Astrocyte of the hippocampus (primary cell): ENCODE data around the gene OR52B6.
"Not testable (repeated sequence)": the region's sequence is repeated elsewhere in the genome, so short reads cannot be mapped to it uniquely, and the experiment has no call there.

Source experiments
- DNase-seq: peaks from one replicate; pipeline ENCODE4 v3.0.0; 2011; ENCODE audit warnings: low read depth, low spot score

OR52B6 gene, protein sequence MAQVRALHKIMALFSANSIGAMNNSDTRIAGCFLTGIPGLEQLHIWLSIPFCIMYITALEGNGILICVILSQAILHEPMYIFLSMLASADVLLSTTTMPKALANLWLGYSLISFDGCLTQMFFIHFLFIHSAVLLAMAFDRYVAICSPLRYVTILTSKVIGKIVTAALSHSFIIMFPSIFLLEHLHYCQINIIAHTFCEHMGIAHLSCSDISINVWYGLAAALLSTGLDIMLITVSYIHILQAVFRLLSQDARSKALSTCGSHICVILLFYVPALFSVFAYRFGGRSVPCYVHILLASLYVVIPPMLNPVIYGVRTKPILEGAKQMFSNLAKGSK

DNA sequence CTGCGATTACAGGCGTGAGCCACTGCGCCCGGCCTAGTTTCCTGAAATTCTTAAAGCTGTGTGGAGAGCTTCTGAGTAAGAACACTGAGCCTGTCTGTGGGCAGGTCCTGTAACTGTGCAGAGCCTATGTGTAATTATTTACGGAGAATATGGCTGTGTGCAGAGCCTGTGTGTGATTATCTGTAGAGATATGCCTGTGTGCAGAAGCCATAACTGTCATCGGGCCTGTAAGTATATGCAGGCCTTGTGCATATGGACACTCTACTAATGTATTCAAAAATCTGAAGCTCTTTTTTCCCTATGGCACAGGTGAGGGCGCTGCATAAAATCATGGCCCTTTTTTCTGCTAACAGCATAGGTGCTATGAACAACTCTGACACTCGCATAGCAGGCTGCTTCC, at the start of gene OR52B6:
Gene OR52B6, plus strand, starts transcription at position 301 of the 400 bp plus-strand sequence. Its CDS starts 0 bp downstream, at position 301.
- no peak for DNase-seq

DNA sequence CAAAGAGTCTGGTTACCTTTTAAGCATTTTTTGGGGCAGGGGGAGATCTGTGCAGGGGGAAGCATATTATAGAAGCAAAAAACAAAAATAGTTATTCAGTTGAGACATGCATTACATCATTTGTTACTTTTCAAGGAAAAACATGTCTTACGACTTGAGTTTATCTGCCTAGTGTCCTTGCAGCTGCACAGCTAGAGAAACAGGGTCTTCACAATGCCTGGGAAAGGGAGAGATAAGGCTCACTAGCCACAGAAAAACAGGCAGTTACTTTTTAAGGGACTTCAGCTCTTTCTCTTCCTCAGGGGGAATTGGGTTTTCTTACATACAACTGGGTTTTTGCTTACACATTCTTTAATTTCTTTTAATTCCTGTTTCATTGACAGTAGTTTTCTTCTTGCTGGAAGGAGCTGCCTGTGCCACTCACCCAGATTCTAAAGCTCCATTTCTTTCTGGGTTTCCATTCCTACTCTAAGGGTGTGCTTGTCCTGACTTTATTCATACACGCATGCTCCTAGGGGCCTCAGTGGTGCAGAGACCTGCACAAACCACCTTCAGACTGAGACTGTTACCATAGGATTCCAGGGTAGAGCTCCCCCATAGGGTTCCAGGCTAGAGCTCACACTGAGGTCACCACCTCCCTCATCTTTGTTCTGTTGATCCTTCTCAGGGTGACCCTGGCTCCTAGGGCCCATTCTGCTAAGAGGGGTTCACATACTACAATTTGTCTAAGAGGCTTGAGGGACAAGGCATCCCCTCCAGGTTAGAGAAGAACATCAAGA, 49.4 kb upstream of the OR52B6 start:
- DNase-seq = no peak

DNA sequence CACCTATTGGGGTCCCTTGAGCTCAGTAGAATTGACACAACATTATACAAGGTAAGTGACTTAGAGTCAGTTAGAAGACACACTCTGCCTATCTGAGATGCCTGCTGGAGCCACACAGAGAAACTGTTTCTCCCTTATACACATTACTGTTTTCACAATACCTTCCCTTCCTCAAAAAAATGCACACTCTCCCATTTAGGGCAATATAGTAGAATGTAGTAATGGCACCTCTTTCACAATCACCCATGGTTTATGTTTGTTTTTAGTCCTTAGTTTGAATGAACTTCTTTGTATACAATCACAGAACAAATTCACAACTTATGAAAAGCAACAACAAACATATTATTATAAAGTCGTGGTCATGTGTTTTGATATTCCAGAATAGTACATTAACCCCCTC, 46.6 kb upstream of the OR52B6 start:
- DNase-seq = no peak

DNA sequence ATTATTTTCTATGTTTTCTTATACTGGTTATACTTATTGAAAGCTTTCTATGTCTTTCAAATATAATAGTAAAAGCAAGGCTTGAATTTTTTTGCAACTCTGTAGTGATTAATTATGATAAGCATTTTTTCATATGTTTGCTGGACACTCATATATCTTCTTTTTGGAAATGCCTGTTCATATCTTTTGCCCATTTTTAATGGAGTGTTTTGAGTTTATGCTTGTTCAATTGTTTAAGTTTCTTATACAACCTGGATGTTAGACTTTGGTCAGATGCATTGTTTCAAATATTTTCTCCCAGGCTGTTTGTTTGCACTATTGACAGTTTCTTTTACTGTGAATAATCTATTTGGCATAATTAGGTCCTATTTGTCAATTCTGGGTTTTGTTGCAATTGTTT, 44.2 kb upstream of the OR52B6 start:
- no peak for DNase-seq

DNA sequence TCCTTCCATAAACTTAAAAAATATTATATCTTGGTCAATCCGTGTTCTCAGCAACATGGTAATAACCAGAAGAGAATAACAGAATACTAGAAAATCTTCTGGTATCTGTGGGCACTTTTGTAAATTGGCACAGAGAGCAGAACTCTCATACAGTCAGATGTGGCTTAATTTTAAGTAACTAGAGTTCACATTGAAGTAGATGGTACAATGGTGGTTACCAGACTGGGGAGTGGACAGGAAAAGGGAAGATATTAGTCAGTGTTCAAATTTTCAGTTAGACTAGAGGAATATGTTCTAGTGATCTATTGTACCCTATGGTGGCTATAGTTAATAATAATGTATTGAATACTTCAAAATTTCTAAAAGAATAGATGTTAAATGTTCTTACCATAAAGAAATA, 39.2 kb upstream of the OR52B6 start:
- DNase-seq = no peak

DNA sequence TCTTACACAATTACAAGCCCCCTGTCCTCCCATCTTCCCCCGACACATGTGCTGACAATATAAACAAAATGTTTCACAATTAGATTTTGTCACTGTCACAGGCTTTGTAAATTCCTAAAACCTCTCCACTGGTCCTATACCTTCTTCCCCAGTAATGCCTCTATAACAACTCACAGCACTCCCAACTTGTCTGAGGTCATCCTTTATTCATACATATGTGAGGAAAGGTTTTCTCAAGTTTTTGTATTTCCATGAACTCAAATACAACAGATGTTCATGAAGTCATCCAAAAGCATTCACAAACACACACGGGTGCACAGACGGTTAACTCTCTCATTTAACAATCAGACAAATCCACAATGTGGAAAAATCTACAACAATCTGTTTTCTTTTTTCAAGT, 34.2 kb upstream of the OR52B6 start:
- no peak for DNase-seq

DNA sequence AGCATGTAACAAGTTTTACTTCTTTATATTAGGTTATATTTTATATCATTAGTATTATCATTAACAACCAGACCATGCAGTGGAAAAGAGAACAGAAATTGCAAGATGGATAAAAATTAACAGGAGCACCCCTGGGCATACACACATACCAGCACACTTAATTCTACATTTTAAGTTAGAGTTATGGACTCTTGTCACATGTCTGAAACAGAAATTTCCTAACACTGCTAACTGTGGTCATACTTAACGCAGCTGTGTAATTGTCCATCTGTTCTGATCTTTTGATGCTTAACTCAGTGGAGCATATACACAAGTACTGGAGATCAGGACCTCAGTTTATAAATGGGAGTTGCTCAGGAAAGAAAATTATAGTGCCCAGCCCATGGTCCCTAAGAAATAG, 32.7 kb upstream of the OR52B6 start:
- DNase-seq = no peak

DNA sequence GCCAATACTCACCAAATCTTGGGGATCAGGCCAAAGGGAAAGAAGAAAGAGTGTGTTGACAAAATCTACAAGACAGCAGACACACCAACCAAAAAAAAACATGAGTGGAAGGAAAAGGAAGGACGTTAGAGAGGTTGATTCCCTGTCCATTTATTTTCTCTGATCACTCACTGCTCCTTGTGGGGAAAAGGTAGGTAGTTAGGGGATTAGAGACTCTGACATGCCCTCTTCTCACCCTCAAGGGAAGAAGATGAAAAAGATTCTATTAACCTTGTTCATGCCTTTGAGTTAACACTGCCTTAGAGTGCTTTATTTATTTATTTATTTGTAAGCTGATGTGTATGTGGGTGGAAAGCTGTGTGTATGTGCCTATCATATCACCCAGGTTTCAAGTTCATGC, 32.2 kb upstream of the OR52B6 start, which contains the start of gene OR52H1:
Gene OR52H1, minus strand, starts transcription at position 101 of the 400 bp plus-strand sequence. CDS start 3,035 bp downstream, outside the sequence.
- no peak for DNase-seq

DNA sequence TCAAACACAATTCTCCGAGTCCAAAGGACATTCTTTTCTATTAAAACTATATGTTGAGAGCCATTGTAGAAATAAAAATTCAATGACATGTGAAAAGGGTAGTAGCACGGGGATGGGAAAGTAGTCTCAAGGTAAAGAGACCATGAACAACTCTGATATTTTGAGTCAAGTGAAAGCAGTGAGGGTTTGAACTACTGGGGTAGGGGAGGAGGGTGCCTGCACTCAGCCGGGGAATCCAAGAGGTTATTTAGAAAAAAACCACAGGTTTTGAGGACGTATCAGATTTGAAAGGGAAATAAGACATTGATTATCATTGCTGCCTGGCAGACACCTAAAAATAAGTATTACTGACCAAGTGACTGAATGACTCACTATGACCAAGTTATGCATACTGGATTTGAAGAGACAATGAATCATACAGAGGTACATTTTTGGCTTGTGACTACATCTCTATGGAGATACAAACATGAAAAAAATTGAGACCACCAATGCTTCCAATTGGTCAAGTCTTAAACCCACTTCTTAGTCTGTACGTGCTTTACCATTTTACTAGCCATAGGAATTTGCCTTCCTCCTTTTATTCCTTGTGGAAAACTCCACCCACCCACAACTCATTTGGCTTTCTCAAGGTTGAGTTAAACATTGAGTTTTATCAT, 30.1 kb upstream of the OR52B6 start:
- peak; percentile 62 for DNase-seq

DNA sequence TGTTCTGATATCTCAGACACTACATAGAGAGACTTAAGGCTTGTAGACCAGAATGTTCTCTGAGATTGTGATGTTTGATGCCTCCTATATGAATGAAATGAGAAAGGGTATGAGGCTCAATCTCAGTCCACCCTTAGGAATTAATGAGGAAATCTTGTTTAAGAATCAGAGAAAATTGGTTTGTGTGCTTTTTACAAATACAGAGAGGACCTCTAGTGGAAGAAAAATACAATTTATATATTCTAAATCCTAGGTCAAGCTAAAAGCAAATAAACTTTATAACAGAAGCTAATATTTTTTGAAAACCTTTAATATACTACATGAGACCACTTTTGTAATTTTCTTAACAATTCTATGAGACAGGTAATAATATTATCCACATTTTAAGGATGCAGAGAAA, 27.3 kb upstream of the OR52B6 start:
- no peak for DNase-seq

DNA sequence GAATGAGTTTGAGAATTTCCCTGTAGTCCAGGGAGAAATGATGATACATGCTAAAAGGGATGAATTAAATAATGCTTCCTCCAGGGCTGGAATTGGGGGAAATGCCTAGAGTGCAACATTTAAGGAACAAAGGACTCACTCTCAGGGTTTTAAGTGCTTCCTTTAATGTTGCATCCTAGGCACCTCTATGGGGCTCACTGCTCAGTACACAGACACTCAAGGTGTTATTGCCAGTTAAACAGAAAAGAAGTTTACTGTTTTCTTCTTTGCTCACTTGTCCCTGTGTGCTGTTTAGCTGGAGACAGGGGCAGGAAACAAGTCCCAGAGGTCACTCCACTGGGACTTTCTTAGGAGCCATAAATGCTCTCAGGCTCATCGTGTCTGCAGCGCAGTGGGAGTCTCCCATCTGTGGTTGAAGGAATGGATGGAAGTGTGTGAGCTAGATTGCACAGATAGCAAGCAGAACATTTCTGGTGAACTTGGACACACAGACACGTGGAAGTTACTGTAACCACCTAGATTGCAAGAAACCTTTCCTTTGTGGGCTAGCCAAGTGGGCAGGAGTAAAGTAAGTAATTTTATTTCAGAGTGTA, 24.0 kb upstream of the OR52B6 start:
- DNase-seq = no peak

DNA sequence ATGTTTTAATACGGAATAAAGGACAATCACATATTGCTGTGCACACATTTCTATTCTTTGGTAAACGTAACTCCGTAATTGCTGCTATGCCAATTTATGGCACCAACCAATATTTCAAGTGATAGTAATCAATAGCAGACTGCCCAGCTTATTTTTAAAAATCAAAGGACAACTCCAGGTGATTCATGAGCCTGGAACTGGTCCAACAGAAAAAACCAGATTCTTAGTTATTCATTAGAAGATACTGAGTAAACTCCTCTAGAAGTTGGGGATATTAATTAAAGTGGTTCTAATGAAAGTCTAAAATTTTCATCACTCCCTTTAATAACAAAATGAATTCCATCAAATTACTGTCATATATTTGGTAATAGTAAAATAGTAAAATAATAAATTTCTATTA, 22.9 kb upstream of the OR52B6 start:
- no peak for DNase-seq

DNA sequence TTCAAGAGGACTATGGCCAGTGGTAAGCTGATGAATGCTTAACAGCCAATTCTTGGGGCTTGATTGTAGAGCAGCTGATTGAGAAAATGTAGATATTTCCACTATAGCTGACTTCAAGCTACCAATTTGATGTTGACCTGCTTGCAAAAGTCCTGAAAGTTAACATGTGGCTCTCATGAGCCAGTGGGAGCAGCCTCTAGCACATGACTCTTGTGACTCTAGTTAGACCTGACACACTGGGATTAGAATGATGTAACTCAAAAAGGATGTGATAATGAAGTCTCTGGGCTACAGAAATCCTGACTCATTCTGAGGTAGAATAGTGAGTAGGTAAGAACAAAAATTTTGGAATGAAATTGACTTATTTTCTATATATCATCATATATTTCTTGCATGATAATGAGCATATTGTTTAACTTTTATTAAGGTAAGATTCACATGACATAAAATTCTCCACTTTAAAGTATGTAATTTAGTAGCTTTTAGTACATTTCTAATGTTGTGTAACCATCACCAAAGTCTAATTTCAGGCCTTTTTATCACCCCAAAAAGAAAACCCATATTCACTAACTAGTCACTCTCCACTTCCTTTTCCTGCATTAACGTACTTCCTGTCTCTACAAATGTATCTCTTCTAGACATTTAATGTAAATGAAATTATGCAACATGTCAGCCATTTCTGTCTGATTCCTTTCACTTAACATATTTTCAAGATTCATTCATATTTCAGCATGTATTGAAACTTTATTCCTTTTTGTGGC, 16.2 kb upstream of the OR52B6 start:
- DNase-seq = peak; percentile 13

DNA sequence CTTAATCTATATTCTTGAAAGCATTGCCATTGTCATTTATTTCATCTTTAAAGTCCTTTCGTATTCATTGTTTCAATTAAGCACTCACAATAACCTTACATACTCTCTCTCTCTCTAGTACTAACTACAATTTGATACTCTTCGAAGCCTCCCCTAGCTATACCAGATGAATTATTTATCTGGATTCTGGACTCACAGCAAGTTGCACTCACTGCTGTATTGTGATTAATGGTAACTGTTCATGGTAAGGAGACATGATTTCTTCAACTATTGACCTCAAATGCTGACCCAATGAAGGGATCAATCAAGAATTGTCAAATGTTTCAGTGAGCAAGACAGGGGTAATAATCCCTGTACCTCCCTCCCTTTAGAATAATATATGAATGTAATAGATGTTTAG, 6.0 kb upstream of the OR52B6 start:
- DNase-seq = no peak

DNA sequence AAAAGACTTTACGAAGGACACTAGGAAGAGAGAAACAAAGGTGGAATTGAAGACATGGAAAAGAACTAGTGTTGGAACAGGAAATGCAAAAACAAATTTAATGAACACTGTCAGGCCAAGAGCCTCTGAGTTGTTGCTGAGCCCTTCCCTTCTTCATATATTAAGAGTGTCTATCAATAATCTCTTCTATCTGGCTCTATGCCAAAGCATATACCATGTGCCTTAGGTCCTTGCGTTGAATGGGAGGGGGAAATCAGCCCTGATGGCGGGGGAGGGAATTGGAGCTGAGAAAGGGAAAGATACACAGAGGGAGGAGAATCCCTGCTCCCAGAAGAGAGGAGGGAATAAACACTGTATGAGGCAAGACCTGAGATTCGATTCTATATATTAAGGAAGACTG, 5.5 kb upstream of the OR52B6 start:
- DNase-seq = no peak

DNA sequence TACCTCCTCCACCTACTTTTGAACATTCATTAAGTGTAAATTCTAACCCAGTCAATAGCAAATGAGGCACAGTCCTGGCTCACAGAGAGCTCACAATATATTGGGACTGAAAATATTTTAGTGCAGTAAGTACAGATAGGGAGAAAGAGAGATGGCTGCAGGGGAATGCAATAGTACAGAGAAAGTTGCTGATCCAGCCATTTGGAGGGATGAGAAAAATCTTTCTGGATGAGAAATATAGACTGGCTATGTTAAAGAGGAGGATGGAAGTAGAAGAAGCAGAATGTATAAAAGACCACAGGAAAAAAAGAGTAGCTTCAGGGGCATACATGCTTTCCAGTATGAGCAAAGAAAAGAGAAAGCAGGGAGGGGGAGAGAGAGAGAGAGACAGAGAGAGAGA, 3.6 kb upstream of the OR52B6 start:
- no peak for DNase-seq

DNA sequence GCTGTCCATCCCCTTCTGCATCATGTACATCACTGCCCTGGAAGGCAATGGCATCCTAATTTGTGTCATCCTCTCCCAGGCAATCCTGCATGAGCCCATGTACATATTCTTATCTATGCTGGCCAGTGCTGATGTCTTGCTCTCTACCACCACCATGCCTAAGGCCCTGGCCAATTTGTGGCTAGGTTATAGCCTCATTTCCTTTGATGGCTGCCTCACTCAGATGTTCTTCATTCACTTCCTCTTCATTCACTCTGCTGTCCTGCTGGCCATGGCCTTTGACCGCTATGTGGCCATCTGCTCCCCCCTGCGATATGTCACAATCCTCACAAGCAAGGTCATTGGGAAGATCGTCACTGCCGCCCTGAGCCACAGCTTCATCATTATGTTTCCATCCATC, 337 bp downstream of the OR52B6 start:
- no peak for DNase-seq

DNA sequence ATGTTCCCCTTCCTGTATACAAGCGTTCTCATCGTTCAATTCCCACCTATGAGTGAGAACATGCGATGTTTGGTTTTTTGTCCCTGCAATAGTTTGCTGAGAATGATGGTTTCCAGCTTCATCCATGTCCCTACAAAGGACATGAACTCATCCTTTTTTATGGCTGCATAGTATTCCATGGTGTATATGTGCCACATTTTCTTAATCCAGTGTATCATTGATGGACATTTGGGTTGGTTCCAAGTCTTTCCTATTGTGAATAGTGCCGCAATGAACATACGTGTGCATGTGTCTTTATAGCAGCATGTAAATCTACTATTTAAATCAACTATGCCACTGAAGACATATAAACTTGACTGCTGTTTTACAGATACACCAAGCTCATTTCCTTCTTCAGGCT, 3.8 kb downstream of the OR52B6 start:
- not testable (repeated sequence) for DNase-seq

DNA sequence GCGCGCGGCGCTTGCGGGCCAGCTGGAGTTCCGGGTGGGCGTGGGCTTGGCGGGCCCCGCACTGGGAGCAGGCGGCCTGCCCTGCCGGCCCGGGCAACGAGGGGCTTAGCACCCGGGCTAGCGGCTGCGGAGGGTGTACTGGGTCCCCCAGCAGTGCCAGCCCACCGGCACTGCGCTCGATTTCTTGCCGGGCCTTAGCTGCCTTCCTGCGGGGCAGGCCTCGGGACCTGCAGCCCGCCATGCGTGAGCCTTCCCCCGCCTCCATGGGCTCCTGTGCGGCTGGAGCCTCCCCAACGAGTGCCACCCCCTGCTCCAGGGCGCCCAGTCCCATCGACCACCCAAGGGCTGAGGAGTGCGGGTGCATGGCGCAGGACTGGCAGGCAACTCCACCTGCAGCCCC, 9.2 kb downstream of the OR52B6 start:
- DNase-seq = not testable (repeated sequence)

DNA sequence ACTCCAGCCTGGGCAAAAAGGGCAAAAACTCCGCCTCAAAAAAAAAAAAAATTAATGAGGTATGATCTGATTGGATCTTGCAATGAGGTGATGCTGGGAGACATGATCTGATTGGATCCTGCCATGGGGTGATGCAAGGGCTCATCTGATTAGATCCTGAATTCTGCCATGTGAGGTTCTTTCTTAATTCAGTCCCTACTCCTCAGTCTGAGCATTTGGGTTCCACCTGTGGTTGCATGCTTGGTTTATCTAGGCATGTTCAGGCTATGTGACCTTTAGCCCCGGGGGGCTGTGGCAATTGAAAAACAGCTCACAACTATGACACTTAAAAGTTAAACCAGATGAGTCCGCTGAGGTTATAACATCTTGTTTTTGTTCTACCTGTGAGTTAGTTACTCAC, 10.9 kb downstream of the OR52B6 start:
- no peak for DNase-seq

DNA sequence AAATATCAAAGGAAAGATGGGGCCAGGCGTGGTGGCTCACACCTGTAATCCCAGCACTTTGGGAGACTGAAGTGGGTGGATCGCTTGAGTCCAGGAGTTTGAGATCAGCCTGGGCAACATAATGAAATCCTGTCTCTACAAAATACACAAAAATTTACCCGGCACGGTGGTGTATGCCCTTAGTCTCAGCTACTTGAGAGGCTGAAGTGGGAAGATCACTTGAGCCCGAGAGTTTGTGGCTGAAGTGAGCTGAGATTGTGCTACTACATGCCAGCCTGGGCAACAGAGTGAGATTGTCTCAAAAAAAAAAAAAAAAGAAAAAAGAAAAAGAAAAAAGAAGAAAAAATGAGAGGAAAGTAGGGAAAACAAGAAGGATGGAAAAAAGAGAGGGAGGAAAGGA, 11.9 kb downstream of the OR52B6 start:
- no peak for DNase-seq
